Prostate gland (tissue), 2 donors: ENCODE results near the gene RASSF8.

Experiments
- POLR2A ChIP-seq: fragments of 450-650 bp; IDR thresholded peaks from one replicate; pipeline ENCODE4 v1.6.1; 2016; ENCODE audit warnings: antibody characterized with exemption, mild to moderate bottlenecking
- POLR2AphosphoS5 ChIP-seq: sonication (generic); formaldehyde crosslinking; IDR thresholded peaks from one replicate; pipeline ENCODE4 v1.6.1; 2017; ENCODE audit warnings: antibody characterized with exemption
- TF ChIP-seq, protein P1 (sequence below), 4 experiments: fragments of 200-600 bp in 2 of 4; fragments of 450-650 bp in 2 of 4; sonication (generic) in 2 of 4; IDR thresholded peaks; 1 replicate in 3 of 4; 2 replicates in 1 of 4; pipeline ENCODE4 v1.5.1; 2016 to 2019; ENCODE audit warnings: antibody characterized with exemption in 4 of 4, mild to moderate bottlenecking in 2 of 4, moderate library complexity in 2 of 4

DNA sequence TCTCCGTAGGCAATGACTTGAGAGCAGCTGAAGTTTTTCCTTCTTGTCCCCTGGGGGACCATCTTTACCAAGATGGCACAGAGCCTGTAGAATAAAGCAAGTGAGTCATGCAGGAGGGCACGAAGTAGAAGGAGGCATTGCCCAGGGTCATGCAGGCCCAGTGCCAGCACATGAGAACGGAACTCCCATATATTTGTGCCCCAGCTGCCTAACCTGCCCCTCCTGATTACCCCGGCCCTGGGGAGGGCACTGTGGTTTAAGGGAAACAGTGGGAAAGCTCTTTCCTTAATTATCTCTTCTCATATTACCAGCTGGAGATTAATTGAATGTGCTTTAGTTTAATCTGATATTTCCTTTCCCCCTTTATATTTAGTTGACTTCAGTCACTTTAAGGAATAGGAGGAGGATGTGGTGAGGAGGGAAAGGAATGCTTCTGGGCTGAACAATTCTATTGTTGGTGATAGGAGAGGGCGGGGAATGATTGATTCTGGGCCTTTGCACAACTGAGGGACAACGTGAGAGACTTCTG is 51.9 kb downstream of the RASSF8 start:
- TF ChIP-seq, protein P1, sequence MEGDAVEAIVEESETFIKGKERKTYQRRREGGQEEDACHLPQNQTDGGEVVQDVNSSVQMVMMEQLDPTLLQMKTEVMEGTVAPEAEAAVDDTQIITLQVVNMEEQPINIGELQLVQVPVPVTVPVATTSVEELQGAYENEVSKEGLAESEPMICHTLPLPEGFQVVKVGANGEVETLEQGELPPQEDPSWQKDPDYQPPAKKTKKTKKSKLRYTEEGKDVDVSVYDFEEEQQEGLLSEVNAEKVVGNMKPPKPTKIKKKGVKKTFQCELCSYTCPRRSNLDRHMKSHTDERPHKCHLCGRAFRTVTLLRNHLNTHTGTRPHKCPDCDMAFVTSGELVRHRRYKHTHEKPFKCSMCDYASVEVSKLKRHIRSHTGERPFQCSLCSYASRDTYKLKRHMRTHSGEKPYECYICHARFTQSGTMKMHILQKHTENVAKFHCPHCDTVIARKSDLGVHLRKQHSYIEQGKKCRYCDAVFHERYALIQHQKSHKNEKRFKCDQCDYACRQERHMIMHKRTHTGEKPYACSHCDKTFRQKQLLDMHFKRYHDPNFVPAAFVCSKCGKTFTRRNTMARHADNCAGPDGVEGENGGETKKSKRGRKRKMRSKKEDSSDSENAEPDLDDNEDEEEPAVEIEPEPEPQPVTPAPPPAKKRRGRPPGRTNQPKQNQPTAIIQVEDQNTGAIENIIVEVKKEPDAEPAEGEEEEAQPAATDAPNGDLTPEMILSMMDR (IDR thresholded peaks at IDR 0.05) = no peak
- TF ChIP-seq POLR2A (no peak), POLR2AphosphoS5 (no peak)
